GM23338 (cell line): ENCODE measurements around the gene HNRNPA2B1.

ENCODE experiments used
- CREB1 ChIP-seq: fragments of 250-450 bp; sonication (Bioruptor Pico); IDR thresholded peaks from 2 replicates; pipeline ENCODE4 v1.5.0; 2020; ENCODE audit warnings: low read depth, mild to moderate bottlenecking, moderate library complexity
- CTCF ChIP-seq, 2 experiments: fragments of 200-600 bp in 1 of 2; sonication (generic) in 1 of 2; conservative IDR thresholded peaks; 2 replicates each; pipeline versions ENCODE4 v1.5.1 to v1.6.1; 2016 to 2017; ENCODE audit warnings: antibody characterized with exemption in 2 of 2, low read depth in 2 of 2, mild to moderate bottlenecking in 2 of 2, moderate library complexity in 1 of 2
- EZH2 ChIP-seq: fragments of 200-600 bp; sonication (generic); IDR thresholded peaks from one replicate; pipeline ENCODE4 v1.8.0; 2017; ENCODE audit warnings: antibody characterized with exemption, mild to moderate bottlenecking, low read depth; ENCODE audit not compliant: unreplicated experiment
- EZH2phosphoT487 ChIP-seq: fragments of 200-600 bp; sonication (generic); IDR thresholded peaks from one replicate; pipeline ENCODE4 v1.8.1; 2018; ENCODE audit warnings: antibody characterized with exemption; ENCODE audit not compliant: unreplicated experiment
- JUNB ChIP-seq: IDR thresholded peaks from one replicate; pipeline ENCODE4 v1.6.1; 2016; ENCODE audit warnings: antibody characterized with exemption; ENCODE audit not compliant: unreplicated experiment
- NANOG ChIP-seq: IDR thresholded peaks from 2 replicates; pipeline ENCODE4 v1.6.1; 2016; ENCODE audit warnings: antibody characterized with exemption, borderline replicate concordance
- POLR2AphosphoS5 ChIP-seq: IDR thresholded peaks from 2 replicates; pipeline ENCODE4 v1.6.1; 2016; ENCODE audit warnings: antibody characterized with exemption, low read depth
- STAT1 ChIP-seq: IDR thresholded peaks from one replicate; pipeline ENCODE4 v1.6.1; 2016; ENCODE audit warnings: antibody characterized with exemption; ENCODE audit not compliant: unreplicated experiment
- ZNF114 ChIP-seq: fragments of 250-450 bp; sonication (Bioruptor Pico); IDR thresholded peaks from 2 replicates; pipeline ENCODE4 v1.5.0; 2020; ENCODE audit warnings: mild to moderate bottlenecking, moderate library complexity
- ZNF331 ChIP-seq: fragments of 250-450 bp; sonication (Bioruptor Pico); IDR thresholded peaks from 2 replicates; pipeline ENCODE4 v1.5.0; 2020; ENCODE audit warnings: low read depth, mild to moderate bottlenecking, moderate library complexity
- TF ChIP-seq, protein P1 (sequence below): fragments of 250-450 bp; sonication (Bioruptor Pico); IDR thresholded peaks from 2 replicates; pipeline ENCODE4 v1.5.0; 2020; ENCODE audit warnings: mild to moderate bottlenecking, moderate library complexity
- TF ChIP-seq, protein P2 (sequence below): IDR thresholded peaks from 2 replicates; pipeline ENCODE4 v1.6.1; 2016; ENCODE audit warnings: antibody characterized with exemption
- TF ChIP-seq, protein P3 (sequence below): IDR thresholded peaks from one replicate; pipeline ENCODE4 v1.6.1; 2018; ENCODE audit warnings: antibody characterized with exemption; ENCODE audit not compliant: unreplicated experiment

- no peak for TF ChIP-seq EZH2phosphoT487
- no peak for TF ChIP-seq CTCF (conservative IDR thresholded peaks at IDR 0.05; ENCODE audit: low read depth in 2 of 2)
- TF ChIP-seq POLR2AphosphoS5: no peak
- TF ChIP-seq EZH2: no peak
- TF ChIP-seq JUNB: no peak
- TF ChIP-seq, protein P1, sequence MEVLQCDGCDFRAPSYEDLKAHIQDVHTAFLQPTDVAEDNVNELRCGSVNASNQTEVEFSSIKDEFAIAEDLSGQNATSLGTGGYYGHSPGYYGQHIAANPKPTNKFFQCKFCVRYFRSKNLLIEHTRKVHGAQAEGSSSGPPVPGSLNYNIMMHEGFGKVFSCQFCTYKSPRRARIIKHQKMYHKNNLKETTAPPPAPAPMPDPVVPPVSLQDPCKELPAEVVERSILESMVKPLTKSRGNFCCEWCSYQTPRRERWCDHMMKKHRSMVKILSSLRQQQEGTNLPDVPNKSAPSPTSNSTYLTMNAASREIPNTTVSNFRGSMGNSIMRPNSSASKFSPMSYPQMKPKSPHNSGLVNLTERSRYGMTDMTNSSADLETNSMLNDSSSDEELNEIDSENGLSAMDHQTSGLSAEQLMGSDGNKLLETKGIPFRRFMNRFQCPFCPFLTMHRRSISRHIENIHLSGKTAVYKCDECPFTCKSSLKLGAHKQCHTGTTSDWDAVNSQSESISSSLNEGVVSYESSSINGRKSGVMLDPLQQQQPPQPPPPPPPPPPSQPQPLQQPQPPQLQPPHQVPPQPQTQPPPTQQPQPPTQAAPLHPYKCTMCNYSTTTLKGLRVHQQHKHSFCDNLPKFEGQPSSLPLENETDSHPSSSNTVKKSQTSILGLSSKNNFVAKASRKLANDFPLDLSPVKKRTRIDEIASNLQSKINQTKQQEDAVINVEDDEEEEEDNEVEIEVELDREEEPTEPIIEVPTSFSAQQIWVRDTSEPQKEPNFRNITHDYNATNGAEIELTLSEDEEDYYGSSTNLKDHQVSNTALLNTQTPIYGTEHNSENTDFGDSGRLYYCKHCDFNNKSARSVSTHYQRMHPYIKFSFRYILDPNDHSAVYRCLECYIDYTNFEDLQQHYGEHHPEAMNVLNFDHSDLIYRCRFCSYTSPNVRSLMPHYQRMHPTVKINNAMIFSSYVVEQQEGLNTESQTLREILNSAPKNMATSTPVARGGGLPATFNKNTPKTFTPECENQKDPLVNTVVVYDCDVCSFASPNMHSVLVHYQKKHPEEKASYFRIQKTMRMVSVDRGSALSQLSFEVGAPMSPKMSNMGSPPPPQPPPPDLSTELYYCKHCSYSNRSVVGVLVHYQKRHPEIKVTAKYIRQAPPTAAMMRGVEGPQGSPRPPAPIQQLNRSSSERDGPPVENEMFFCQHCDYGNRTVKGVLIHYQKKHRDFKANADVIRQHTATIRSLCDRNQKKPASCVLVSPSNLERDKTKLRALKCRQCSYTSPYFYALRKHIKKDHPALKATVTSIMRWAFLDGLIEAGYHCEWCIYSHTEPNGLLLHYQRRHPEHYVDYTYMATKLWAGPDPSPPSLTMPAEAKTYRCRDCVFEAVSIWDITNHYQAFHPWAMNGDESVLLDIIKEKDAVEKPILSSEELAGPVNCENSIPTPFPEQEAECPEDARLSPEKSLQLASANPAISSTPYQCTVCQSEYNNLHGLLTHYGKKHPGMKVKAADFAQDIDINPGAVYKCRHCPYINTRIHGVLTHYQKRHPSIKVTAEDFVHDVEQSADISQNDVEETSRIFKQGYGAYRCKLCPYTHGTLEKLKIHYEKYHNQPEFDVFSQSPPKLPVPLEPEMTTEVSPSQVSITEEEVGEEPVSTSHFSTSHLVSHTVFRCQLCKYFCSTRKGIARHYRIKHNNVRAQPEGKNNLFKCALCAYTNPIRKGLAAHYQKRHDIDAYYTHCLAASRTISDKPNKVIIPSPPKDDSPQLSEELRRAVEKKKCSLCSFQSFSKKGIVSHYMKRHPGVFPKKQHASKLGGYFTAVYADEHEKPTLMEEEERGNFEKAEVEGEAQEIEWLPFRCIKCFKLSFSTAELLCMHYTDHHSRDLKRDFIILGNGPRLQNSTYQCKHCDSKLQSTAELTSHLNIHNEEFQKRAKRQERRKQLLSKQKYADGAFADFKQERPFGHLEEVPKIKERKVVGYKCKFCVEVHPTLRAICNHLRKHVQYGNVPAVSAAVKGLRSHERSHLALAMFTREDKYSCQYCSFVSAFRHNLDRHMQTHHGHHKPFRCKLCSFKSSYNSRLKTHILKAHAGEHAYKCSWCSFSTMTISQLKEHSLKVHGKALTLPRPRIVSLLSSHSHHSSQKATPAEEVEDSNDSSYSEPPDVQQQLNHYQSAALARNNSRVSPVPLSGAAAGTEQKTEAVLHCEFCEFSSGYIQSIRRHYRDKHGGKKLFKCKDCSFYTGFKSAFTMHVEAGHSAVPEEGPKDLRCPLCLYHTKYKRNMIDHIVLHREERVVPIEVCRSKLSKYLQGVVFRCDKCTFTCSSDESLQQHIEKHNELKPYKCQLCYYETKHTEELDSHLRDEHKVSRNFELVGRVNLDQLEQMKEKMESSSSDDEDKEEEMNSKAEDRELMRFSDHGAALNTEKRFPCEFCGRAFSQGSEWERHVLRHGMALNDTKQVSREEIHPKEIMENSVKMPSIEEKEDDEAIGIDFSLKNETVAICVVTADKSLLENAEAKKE (CRISPR knock-in tag): no peak
- TF ChIP-seq, protein P2, sequence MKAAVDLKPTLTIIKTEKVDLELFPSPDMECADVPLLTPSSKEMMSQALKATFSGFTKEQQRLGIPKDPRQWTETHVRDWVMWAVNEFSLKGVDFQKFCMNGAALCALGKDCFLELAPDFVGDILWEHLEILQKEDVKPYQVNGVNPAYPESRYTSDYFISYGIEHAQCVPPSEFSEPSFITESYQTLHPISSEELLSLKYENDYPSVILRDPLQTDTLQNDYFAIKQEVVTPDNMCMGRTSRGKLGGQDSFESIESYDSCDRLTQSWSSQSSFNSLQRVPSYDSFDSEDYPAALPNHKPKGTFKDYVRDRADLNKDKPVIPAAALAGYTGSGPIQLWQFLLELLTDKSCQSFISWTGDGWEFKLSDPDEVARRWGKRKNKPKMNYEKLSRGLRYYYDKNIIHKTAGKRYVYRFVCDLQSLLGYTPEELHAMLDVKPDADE: no peak
- TF ChIP-seq CREB1 (CRISPR knock-in tag): no peak
- no peak for TF ChIP-seq STAT1
- TF ChIP-seq, protein P3, sequence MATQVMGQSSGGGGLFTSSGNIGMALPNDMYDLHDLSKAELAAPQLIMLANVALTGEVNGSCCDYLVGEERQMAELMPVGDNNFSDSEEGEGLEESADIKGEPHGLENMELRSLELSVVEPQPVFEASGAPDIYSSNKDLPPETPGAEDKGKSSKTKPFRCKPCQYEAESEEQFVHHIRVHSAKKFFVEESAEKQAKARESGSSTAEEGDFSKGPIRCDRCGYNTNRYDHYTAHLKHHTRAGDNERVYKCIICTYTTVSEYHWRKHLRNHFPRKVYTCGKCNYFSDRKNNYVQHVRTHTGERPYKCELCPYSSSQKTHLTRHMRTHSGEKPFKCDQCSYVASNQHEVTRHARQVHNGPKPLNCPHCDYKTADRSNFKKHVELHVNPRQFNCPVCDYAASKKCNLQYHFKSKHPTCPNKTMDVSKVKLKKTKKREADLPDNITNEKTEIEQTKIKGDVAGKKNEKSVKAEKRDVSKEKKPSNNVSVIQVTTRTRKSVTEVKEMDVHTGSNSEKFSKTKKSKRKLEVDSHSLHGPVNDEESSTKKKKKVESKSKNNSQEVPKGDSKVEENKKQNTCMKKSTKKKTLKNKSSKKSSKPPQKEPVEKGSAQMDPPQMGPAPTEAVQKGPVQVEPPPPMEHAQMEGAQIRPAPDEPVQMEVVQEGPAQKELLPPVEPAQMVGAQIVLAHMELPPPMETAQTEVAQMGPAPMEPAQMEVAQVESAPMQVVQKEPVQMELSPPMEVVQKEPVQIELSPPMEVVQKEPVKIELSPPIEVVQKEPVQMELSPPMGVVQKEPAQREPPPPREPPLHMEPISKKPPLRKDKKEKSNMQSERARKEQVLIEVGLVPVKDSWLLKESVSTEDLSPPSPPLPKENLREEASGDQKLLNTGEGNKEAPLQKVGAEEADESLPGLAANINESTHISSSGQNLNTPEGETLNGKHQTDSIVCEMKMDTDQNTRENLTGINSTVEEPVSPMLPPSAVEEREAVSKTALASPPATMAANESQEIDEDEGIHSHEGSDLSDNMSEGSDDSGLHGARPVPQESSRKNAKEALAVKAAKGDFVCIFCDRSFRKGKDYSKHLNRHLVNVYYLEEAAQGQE: no peak
- TF ChIP-seq ZNF114: no peak
- TF ChIP-seq NANOG: no peak
- TF ChIP-seq ZNF331 (CRISPR knock-in tag): no peak
These were observed 21.1 kb downstream of the HNRNPA2B1 start for GRCh38 chr7:26179422-26179821.
